ENCODE results near the gene PRPF6. TPM values are rescaled to one million over a fixed set of nuclear protein-coding genes. Genes with fewer than 3 reads are reported as not detected.

Gene PRPF6
- total and polyA plus RNA-seq, 2 of the 13 experiments (the other 11 are each of a cell fraction or from before 2014, with no cell fraction given), result 63.7 to 101 TPM

GRCh38 chr20:64064145-64064698 is 83.3 kb downstream of the PRPF6 start (continued):
- TF ChIP-seq NR2F6 (IDR thresholded peaks at IDR 0.05) (0 out of 2 replicates have a peak, but pooled peaks have one; percentile 24), NR2F6 (CRISPR knock-in tag; IDR thresholded peaks at IDR 0.05) (no peak; the same call in none of the 2 replicates), PAX8 (CRISPR knock-in tag; IDR thresholded peaks at IDR 0.05; ENCODE audit: borderline replicate concordance) (peak; percentile 91; the same call in 1 of the 2 replicates), SETDB1 (CRISPR knock-in tag; IDR thresholded peaks at IDR 0.05; ENCODE audit: borderline replicate concordance) (no peak), GPN1 (CRISPR knock-in tag; IDR thresholded peaks at IDR 0.05; ENCODE audit: borderline replicate concordance) (no peak), NR2F1 (CRISPR knock-in tag; IDR thresholded peaks at IDR 0.05) (no peak), ZNF510 (CRISPR knock-in tag; IDR thresholded peaks at IDR 0.05; ENCODE audit: low read depth) (0 out of 2 replicates have a peak, but pooled peaks have one; percentile 58), ARID2 (CRISPR knock-in tag; IDR thresholded peaks at IDR 0.05; ENCODE audit: borderline replicate concordance) (0 out of 2 replicates have a peak, but pooled peaks have one; percentile 53), SRSF9 (IDR thresholded peaks at IDR 0.05; ENCODE audit: borderline replicate concordance, insufficient read depth, low read depth, low read length, poor library complexity, severe bottlenecking) (no peak), SNAPC4 (CRISPR knock-in tag; IDR thresholded peaks at IDR 0.05) (no peak), DPF2 (CRISPR knock-in tag; IDR thresholded peaks at IDR 0.05; ENCODE audit: borderline replicate concordance, low read depth) (0 out of 2 replicates have a peak, but pooled peaks have one; percentile 46), CERS6 (CRISPR knock-in tag; IDR thresholded peaks at IDR 0.05) (no peak; the same call in 1 of the 2 replicates), ARNT2 (CRISPR knock-in tag; IDR thresholded peaks at IDR 0.05; ENCODE audit: low read depth) (no peak), BRCA1 (CRISPR knock-in tag; IDR thresholded peaks at IDR 0.05) (0 out of 2 replicates have a peak, but pooled peaks have one; percentile 32), ZNF431 (CRISPR knock-in tag; IDR thresholded peaks at IDR 0.05; ENCODE audit: borderline replicate concordance, low read depth) (no peak), FOXC1 (CRISPR knock-in tag; IDR thresholded peaks at IDR 0.05; ENCODE audit: borderline replicate concordance) (no peak; the same call in 1 of the 2 replicates)
- TF ChIP-seq, protein P1, sequence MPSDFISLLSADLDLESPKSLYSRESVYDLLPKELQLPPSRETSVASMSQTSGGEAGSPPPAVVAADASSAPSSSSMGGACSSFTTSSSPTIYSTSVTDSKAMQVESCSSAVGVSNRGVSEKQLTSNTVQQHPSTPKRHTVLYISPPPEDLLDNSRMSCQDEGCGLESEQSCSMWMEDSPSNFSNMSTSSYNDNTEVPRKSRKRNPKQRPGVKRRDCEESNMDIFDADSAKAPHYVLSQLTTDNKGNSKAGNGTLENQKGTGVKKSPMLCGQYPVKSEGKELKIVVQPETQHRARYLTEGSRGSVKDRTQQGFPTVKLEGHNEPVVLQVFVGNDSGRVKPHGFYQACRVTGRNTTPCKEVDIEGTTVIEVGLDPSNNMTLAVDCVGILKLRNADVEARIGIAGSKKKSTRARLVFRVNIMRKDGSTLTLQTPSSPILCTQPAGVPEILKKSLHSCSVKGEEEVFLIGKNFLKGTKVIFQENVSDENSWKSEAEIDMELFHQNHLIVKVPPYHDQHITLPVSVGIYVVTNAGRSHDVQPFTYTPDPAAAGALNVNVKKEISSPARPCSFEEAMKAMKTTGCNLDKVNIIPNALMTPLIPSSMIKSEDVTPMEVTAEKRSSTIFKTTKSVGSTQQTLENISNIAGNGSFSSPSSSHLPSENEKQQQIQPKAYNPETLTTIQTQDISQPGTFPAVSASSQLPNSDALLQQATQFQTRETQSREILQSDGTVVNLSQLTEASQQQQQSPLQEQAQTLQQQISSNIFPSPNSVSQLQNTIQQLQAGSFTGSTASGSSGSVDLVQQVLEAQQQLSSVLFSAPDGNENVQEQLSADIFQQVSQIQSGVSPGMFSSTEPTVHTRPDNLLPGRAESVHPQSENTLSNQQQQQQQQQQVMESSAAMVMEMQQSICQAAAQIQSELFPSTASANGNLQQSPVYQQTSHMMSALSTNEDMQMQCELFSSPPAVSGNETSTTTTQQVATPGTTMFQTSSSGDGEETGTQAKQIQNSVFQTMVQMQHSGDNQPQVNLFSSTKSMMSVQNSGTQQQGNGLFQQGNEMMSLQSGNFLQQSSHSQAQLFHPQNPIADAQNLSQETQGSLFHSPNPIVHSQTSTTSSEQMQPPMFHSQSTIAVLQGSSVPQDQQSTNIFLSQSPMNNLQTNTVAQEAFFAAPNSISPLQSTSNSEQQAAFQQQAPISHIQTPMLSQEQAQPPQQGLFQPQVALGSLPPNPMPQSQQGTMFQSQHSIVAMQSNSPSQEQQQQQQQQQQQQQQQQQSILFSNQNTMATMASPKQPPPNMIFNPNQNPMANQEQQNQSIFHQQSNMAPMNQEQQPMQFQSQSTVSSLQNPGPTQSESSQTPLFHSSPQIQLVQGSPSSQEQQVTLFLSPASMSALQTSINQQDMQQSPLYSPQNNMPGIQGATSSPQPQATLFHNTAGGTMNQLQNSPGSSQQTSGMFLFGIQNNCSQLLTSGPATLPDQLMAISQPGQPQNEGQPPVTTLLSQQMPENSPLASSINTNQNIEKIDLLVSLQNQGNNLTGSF (CRISPR knock-in tag; IDR thresholded peaks at IDR 0.05), result no peak

Data from HepG2 (cell line).